ENCODE data around the gene CTSD. TPM values are rescaled to one million over a fixed set of nuclear protein-coding genes. Genes with fewer than 3 reads are reported as not detected.

CTSD gene
- total and polyA plus RNA-seq, 2 experiments from 2014 or later: 67.1 to 251 TPM

DNA sequence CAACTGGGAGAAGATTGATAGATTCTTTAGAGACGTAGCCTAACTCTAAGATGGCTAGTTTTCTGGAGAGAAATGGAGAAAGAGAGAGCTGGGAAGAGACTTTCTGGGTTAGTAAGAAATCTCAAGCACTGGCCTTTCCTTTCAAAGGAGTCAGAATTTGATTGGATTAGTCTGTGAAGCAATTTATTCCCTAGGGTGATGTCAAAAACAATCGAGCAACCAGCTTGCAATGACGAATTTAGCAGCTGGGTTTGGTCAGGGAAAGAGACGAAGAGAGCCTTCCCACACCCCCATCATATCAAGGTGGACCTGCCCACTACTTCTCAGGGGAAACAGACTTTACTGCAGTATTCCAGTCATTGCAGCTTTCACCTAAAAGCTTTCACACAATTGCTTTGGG is 56.0 kb downstream of the CTSD start:
- Mint-ChIP-seq H3K27ac (no peak overlapping the region), H3K27me3 (ENCODE audit: insufficient read depth, low read depth, poor library complexity) (peaks cover 6% of the 10 kb centered on the region), H3K36me3 (ENCODE audit: low read depth) (peaks cover 3% of the 10 kb centered on the region; the same call in 1 of the 3 replicates), H3K4me3 (no peak overlapping the region), H3K4me1 (no peaks in the 10 kb centered on the region), H3K9me3 (peaks cover 21% of the 10 kb centered on the region)
- ATAC-seq (no peak), DNase-seq (ENCODE audit: low spot score) (no peak)
- Histone ChIP-seq H2AFZ (no peak overlapping the region), H3K36me3 (ENCODE audit: insufficient read depth) (no peaks in the 10 kb centered on the region), H3F3A (replicated peaks; ENCODE audit: low read depth) (no peaks in the 10 kb centered on the region), H3K9me2 (ENCODE audit: insufficient read depth) (no peaks in the 10 kb centered on the region), H3K27ac (ENCODE audit: low read depth) (no peak overlapping the region), H3K4me2 (no peak overlapping the region), H4K20me1 (replicated peaks; ENCODE audit: insufficient read depth) (no peaks in the 10 kb centered on the region), H3K79me2 (replicated peaks; ENCODE audit: insufficient read depth) (no peaks in the 10 kb centered on the region), H3K4me3 (no peak overlapping the region), H3K4me1 (ENCODE audit: insufficient read depth) (no peaks in the 10 kb centered on the region), H3K27me3 (ENCODE audit: insufficient read depth) (no peaks in the 10 kb centered on the region)
- TF ChIP-seq, protein P1, sequence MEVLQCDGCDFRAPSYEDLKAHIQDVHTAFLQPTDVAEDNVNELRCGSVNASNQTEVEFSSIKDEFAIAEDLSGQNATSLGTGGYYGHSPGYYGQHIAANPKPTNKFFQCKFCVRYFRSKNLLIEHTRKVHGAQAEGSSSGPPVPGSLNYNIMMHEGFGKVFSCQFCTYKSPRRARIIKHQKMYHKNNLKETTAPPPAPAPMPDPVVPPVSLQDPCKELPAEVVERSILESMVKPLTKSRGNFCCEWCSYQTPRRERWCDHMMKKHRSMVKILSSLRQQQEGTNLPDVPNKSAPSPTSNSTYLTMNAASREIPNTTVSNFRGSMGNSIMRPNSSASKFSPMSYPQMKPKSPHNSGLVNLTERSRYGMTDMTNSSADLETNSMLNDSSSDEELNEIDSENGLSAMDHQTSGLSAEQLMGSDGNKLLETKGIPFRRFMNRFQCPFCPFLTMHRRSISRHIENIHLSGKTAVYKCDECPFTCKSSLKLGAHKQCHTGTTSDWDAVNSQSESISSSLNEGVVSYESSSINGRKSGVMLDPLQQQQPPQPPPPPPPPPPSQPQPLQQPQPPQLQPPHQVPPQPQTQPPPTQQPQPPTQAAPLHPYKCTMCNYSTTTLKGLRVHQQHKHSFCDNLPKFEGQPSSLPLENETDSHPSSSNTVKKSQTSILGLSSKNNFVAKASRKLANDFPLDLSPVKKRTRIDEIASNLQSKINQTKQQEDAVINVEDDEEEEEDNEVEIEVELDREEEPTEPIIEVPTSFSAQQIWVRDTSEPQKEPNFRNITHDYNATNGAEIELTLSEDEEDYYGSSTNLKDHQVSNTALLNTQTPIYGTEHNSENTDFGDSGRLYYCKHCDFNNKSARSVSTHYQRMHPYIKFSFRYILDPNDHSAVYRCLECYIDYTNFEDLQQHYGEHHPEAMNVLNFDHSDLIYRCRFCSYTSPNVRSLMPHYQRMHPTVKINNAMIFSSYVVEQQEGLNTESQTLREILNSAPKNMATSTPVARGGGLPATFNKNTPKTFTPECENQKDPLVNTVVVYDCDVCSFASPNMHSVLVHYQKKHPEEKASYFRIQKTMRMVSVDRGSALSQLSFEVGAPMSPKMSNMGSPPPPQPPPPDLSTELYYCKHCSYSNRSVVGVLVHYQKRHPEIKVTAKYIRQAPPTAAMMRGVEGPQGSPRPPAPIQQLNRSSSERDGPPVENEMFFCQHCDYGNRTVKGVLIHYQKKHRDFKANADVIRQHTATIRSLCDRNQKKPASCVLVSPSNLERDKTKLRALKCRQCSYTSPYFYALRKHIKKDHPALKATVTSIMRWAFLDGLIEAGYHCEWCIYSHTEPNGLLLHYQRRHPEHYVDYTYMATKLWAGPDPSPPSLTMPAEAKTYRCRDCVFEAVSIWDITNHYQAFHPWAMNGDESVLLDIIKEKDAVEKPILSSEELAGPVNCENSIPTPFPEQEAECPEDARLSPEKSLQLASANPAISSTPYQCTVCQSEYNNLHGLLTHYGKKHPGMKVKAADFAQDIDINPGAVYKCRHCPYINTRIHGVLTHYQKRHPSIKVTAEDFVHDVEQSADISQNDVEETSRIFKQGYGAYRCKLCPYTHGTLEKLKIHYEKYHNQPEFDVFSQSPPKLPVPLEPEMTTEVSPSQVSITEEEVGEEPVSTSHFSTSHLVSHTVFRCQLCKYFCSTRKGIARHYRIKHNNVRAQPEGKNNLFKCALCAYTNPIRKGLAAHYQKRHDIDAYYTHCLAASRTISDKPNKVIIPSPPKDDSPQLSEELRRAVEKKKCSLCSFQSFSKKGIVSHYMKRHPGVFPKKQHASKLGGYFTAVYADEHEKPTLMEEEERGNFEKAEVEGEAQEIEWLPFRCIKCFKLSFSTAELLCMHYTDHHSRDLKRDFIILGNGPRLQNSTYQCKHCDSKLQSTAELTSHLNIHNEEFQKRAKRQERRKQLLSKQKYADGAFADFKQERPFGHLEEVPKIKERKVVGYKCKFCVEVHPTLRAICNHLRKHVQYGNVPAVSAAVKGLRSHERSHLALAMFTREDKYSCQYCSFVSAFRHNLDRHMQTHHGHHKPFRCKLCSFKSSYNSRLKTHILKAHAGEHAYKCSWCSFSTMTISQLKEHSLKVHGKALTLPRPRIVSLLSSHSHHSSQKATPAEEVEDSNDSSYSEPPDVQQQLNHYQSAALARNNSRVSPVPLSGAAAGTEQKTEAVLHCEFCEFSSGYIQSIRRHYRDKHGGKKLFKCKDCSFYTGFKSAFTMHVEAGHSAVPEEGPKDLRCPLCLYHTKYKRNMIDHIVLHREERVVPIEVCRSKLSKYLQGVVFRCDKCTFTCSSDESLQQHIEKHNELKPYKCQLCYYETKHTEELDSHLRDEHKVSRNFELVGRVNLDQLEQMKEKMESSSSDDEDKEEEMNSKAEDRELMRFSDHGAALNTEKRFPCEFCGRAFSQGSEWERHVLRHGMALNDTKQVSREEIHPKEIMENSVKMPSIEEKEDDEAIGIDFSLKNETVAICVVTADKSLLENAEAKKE (CRISPR knock-in tag; IDR thresholded peaks at IDR 0.05): no peak
- no peak for TF ChIP-seq EZH2phosphoT487 (IDR thresholded peaks at IDR 0.05; ENCODE audit: unreplicated experiment)
- no peak for TF ChIP-seq CREB1 (CRISPR knock-in tag; IDR thresholded peaks at IDR 0.05; ENCODE audit: low read depth)
- TF ChIP-seq JUNB (IDR thresholded peaks at IDR 0.05; ENCODE audit: unreplicated experiment): no peak
- TF ChIP-seq ZNF114 (CRISPR knock-in tag; IDR thresholded peaks at IDR 0.05): no peak
- TF ChIP-seq, protein P2, sequence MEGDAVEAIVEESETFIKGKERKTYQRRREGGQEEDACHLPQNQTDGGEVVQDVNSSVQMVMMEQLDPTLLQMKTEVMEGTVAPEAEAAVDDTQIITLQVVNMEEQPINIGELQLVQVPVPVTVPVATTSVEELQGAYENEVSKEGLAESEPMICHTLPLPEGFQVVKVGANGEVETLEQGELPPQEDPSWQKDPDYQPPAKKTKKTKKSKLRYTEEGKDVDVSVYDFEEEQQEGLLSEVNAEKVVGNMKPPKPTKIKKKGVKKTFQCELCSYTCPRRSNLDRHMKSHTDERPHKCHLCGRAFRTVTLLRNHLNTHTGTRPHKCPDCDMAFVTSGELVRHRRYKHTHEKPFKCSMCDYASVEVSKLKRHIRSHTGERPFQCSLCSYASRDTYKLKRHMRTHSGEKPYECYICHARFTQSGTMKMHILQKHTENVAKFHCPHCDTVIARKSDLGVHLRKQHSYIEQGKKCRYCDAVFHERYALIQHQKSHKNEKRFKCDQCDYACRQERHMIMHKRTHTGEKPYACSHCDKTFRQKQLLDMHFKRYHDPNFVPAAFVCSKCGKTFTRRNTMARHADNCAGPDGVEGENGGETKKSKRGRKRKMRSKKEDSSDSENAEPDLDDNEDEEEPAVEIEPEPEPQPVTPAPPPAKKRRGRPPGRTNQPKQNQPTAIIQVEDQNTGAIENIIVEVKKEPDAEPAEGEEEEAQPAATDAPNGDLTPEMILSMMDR (conservative IDR thresholded peaks at IDR 0.05; ENCODE audit: low read depth in 2 of 2): no peak
- no peak for TF ChIP-seq ZNF331 (CRISPR knock-in tag; IDR thresholded peaks at IDR 0.05; ENCODE audit: low read depth)
- no peak for TF ChIP-seq EZH2 (IDR thresholded peaks at IDR 0.05; ENCODE audit: low read depth, unreplicated experiment)
- TF ChIP-seq, protein P3, sequence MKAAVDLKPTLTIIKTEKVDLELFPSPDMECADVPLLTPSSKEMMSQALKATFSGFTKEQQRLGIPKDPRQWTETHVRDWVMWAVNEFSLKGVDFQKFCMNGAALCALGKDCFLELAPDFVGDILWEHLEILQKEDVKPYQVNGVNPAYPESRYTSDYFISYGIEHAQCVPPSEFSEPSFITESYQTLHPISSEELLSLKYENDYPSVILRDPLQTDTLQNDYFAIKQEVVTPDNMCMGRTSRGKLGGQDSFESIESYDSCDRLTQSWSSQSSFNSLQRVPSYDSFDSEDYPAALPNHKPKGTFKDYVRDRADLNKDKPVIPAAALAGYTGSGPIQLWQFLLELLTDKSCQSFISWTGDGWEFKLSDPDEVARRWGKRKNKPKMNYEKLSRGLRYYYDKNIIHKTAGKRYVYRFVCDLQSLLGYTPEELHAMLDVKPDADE (IDR thresholded peaks at IDR 0.05): no peak
- TF ChIP-seq NANOG (IDR thresholded peaks at IDR 0.05; ENCODE audit: borderline replicate concordance): no peak
- TF ChIP-seq POLR2AphosphoS5 (IDR thresholded peaks at IDR 0.05; ENCODE audit: low read depth): no peak

All from GM23338 (cell line).